Neural progenitor cell (in vitro differentiated cells): ENCODE results near the gene SLC19A2. TPM values are rescaled to one million over a fixed set of nuclear protein-coding genes. Genes with fewer than 3 reads are reported as not detected.

ENCODE experiments used
- DNase-seq: peaks from one replicate; pipeline ENCODE4 v3.0.0-alpha.2; 2016; ENCODE audit warnings: low spot score
- H2AFZ ChIP-seq: fragments of 200-600 bp; sonication (generic); replicated peaks from 2 replicates; pipeline ENCODE4 v1.6.1; 2016; ENCODE audit warnings: antibody characterized with exemption
- H3F3A ChIP-seq: fragments of 200-600 bp; sonication (generic); 2 replicates; pipeline ENCODE4 v1.6.1; 2016; ENCODE audit warnings: antibody characterized with exemption, low read depth
- H3K27ac ChIP-seq: fragments of 200-600 bp; sonication (generic); 2 replicates; pipeline ENCODE4 v1.5.1; 2016; ENCODE audit warnings: mild to moderate bottlenecking
- H3K27me3 ChIP-seq: fragments of 200-600 bp; sonication (generic); 2 replicates; pipeline ENCODE4 v1.6.1; 2016; ENCODE audit warnings: mild to moderate bottlenecking, moderate library complexity
- H3K36me3 ChIP-seq: fragments of 200-600 bp; sonication (generic); 2 replicates; pipeline ENCODE4 v1.5.1; 2016
- H3K4me1 ChIP-seq: fragments of 200-600 bp; sonication (generic); 2 replicates; pipeline ENCODE4 v1.6.1; 2016; ENCODE audit warnings: mixed run types
- H3K4me2 ChIP-seq: fragments of 200-600 bp; sonication (generic); 2 replicates; pipeline ENCODE4 v1.6.1; 2016
- H3K4me3 ChIP-seq: fragments of 200-600 bp; sonication (generic); 2 replicates; pipeline ENCODE4 v1.5.1; 2016
- H3K79me2 ChIP-seq: fragments of 200-600 bp; sonication (generic); 2 replicates; pipeline ENCODE4 v1.6.1; 2016; ENCODE audit warnings: low read depth
- H3K9ac ChIP-seq: fragments of 200-600 bp; sonication (generic); 2 replicates; pipeline ENCODE4 v1.6.1; 2016
- H3K9me3 ChIP-seq: fragments of 200-600 bp; sonication (generic); 2 replicates; pipeline ENCODE4 v1.5.1; 2016; ENCODE audit warnings: low read depth
- H4K20me1 ChIP-seq: fragments of 200-600 bp; sonication (generic); 2 replicates; pipeline ENCODE4 v1.6.1; 2016; ENCODE audit warnings: low read depth
- H3K27ac Mint-ChIP-seq: 3 replicates; pipeline ENCODE4 v1.8.0; 2021; ENCODE audit warnings: mixed read lengths
- H3K27me3 Mint-ChIP-seq: 2 replicates; pipeline ENCODE4 v1.8.0; 2022; ENCODE audit warnings: low read depth, mild to moderate bottlenecking, inconsistent platforms, moderate library complexity, mixed read lengths; ENCODE audit not compliant: insufficient read depth
- H3K36me3 Mint-ChIP-seq: 3 replicates; pipeline ENCODE4 v1.8.0; 2021; ENCODE audit warnings: mixed read lengths
- H3K4me1 Mint-ChIP-seq: 3 replicates; pipeline ENCODE4 v1.8.0; 2021; ENCODE audit warnings: mixed read lengths
- H3K4me3 Mint-ChIP-seq: 3 replicates; pipeline ENCODE4 v1.8.0; 2021; ENCODE audit warnings: mild to moderate bottlenecking, moderate library complexity, mixed read lengths
- H3K9me3 Mint-ChIP-seq: 3 replicates; pipeline ENCODE4 v1.8.0; 2020; ENCODE audit warnings: mixed read lengths
- EZH2 ChIP-seq: fragments of 200-600 bp; sonication (generic); IDR thresholded peaks from 2 replicates; pipeline ENCODE4 v1.6.1; 2017; ENCODE audit warnings: antibody characterized with exemption, mild to moderate bottlenecking, moderate library complexity
- EZH2phosphoT487 ChIP-seq: fragments of 200-600 bp; sonication (generic); IDR thresholded peaks from 2 replicates; pipeline ENCODE4 v1.6.1; 2017; ENCODE audit warnings: antibody characterized with exemption
- total RNA-seq: library from RNA; depleted of rRNA; stranded (reverse); fragments of >200 nt; gene quantifications from 2 replicates; pipeline ENCODE4 v1.2.3, GENCODE V29; 2015; ENCODE audit warnings: low replicate concordance
- TF ChIP-seq, protein P1 (sequence below): fragments of 200-600 bp; sonication (generic); IDR thresholded peaks from 2 replicates; pipeline ENCODE4 v1.5.1; 2017; ENCODE audit warnings: antibody characterized with exemption, mild to moderate bottlenecking

Gene SLC19A2
- total RNA-seq, 1 donor from 2014 or later = 35.4 TPM

DNA sequence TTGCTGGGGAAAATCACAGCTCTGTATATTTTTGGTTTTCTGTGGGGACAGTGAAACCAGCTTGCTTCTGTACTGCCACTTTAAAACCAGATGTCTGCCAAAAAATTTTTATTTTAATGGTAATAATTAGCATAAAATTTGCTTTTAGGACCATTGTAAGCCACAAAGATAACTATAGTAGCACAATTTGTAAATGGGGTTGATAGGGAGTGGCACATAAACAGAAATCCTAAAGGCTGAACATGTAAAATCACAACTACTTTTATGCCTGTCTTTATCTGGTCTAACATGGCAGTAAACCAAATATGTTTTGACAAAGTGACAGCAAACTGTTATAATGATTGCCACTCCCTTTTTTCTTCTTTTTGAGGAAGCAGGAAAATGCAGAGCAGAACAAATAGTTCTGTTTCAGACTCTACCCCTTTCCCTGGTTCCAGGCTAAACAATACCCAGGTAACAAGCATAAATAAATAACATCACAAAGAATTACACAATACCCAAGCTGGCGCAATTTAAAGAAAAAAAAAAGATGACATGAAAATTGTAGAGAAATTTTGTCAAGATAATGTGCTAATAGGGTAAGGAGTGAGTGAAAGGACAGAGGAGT, 34.4 kb downstream of the SLC19A2 start:
- Histone ChIP-seq H3F3A (no peaks in the 10 kb centered on the region), H3K36me3 (no peaks in the 10 kb centered on the region), H4K20me1 (no peaks in the 10 kb centered on the region), H3K4me1 (no peaks in the 10 kb centered on the region), H2AFZ (no peak overlapping the region), H3K9ac (no peak overlapping the region), H3K27me3 (no peaks in the 10 kb centered on the region), H3K9me3 (no peaks in the 10 kb centered on the region), H3K4me2 (no peak overlapping the region), H3K79me2 (no peaks in the 10 kb centered on the region), H3K27ac (no peak overlapping the region), H3K4me3 (no peak overlapping the region)
- no peak overlapping the region for H3K4me3 Mint-ChIP-seq
- H3K27me3 Mint-ChIP-seq = peaks cover 2% of the 10 kb centered on the region
- no peak overlapping the region for H3K27ac Mint-ChIP-seq
- H3K9me3 Mint-ChIP-seq = peaks cover under 1% of the 10 kb centered on the region
- DNase-seq = no peak
- H3K36me3 Mint-ChIP-seq = no peaks in the 10 kb centered on the region
- TF ChIP-seq EZH2phosphoT487 (no peak), EZH2 (no peak)
- TF ChIP-seq, protein P1, sequence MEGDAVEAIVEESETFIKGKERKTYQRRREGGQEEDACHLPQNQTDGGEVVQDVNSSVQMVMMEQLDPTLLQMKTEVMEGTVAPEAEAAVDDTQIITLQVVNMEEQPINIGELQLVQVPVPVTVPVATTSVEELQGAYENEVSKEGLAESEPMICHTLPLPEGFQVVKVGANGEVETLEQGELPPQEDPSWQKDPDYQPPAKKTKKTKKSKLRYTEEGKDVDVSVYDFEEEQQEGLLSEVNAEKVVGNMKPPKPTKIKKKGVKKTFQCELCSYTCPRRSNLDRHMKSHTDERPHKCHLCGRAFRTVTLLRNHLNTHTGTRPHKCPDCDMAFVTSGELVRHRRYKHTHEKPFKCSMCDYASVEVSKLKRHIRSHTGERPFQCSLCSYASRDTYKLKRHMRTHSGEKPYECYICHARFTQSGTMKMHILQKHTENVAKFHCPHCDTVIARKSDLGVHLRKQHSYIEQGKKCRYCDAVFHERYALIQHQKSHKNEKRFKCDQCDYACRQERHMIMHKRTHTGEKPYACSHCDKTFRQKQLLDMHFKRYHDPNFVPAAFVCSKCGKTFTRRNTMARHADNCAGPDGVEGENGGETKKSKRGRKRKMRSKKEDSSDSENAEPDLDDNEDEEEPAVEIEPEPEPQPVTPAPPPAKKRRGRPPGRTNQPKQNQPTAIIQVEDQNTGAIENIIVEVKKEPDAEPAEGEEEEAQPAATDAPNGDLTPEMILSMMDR = no peak
- no peaks in the 10 kb centered on the region for H3K4me1 Mint-ChIP-seq

GRCh38 chr1:169443923-169444322, 41.8 kb downstream of the SLC19A2 start:
- no peaks in the 10 kb centered on the region for H4K20me1 ChIP-seq
- H3K27ac ChIP-seq = no peak overlapping the region
- H3F3A ChIP-seq = no peaks in the 10 kb centered on the region
- H3K4me3 ChIP-seq = no peak overlapping the region
- Mint-ChIP-seq H3K27me3 (peaks cover 2% of the 10 kb centered on the region), H3K27ac (no peak overlapping the region), H3K9me3 (peaks cover 2% of the 10 kb centered on the region), H3K36me3 (no peaks in the 10 kb centered on the region), H3K4me1 (no peaks in the 10 kb centered on the region), H3K4me3 (no peak overlapping the region)
- H3K27me3 ChIP-seq = peaks cover 9% of the 10 kb centered on the region
- TF ChIP-seq EZH2phosphoT487 = no peak
- no peak for TF ChIP-seq EZH2
- TF ChIP-seq, protein P1 = no peak
- no peak for DNase-seq
- H3K9ac ChIP-seq = no peak overlapping the region
- H3K9me3 ChIP-seq = no peaks in the 10 kb centered on the region
- H3K4me1 ChIP-seq = no peaks in the 10 kb centered on the region
- H2AFZ ChIP-seq = no peak overlapping the region
- no peaks in the 10 kb centered on the region for H3K79me2 ChIP-seq
- H3K36me3 ChIP-seq = no peaks in the 10 kb centered on the region
- H3K4me2 ChIP-seq = no peak overlapping the region

GRCh38 chr1:169427081-169427641, 58.6 kb downstream of the SLC19A2 start, which contains the start of gene CCDC181:
Gene CCDC181, minus strand, starts transcription at chr1:169427474. Its CDS starts 2,547 bp downstream, at chr1:169424927.
- Mint-ChIP-seq H3K36me3 (no peaks in the 10 kb centered on the region), H3K4me3 (peak within 1 kb of the TSS; percentile 98), H3K27me3 (no peaks in the 10 kb centered on the region), H3K4me1 (peaks cover 13% of the 10 kb centered on the region), H3K9me3 (peaks cover 6% of the 10 kb centered on the region), H3K27ac (peak within 1 kb of the TSS; percentile 99)
- Histone ChIP-seq H3K9me3 (no peaks in the 10 kb centered on the region), H3K27me3 (peaks cover 9% of the 10 kb centered on the region), H3K4me1 (peaks cover 10% of the 10 kb centered on the region), H3K36me3 (no peaks in the 10 kb centered on the region), H3K9ac (no peak within 1 kb of the TSS), H3K79me2 (no peaks in the 10 kb centered on the region), H4K20me1 (no peaks in the 10 kb centered on the region), H3K4me3 (peak within 1 kb of the TSS; percentile 61), H3K27ac (no peak within 1 kb of the TSS), H3F3A (no peaks in the 10 kb centered on the region), H2AFZ (peak within 1 kb of the TSS; percentile 90), H3K4me2 (peak within 1 kb of the TSS; percentile 77)
- peak; percentile 97 for DNase-seq
- TF ChIP-seq EZH2phosphoT487 (no peak), EZH2 (no peak)
- TF ChIP-seq, protein P1 = no peak
